ENCODE data around the gene TRIM28. TPM values are rescaled to one million over a fixed set of nuclear protein-coding genes. Genes with fewer than 3 reads are reported as not detected.

Gene TRIM28
- total RNA-seq, 1 donor from 2014 or later, result 329 TPM

GRCh38 chr19:58560007-58560887 is 16.4 kb downstream of the TRIM28 start:
- DNase-seq (ENCODE audit: low spot score), result no peak

- DNase-seq (ENCODE audit: low spot score), result no peak
These were observed 17.1 kb downstream of the TRIM28 start for GRCh38 chr19:58560921-58561320.

GRCh38 chr19:58561373-58562121 is 17.7 kb downstream of the TRIM28 start:
- DNase-seq (ENCODE audit: low spot score), result no peak

GRCh38 chr19:58562122-58563033 is 18.5 kb downstream of the TRIM28 start:
- no peak for DNase-seq (ENCODE audit: low spot score)

GRCh38 chr19:58563034-58563573 is 19.2 kb downstream of the TRIM28 start:
- no peak for DNase-seq (ENCODE audit: low spot score)

- no peak for DNase-seq (ENCODE audit: low spot score)
These were observed 20.0 kb downstream of the TRIM28 start for GRCh38 chr19:58563823-58564222.

- DNase-seq (ENCODE audit: low spot score), result no peak
These were observed 23.1 kb downstream of the TRIM28 start for GRCh38 chr19:58566989-58567388.

- no peak for DNase-seq (ENCODE audit: low spot score)
These were observed 24.7 kb downstream of the TRIM28 start for GRCh38 chr19:58568453-58569130.

GRCh38 chr19:58569191-58569942 is 25.5 kb downstream of the TRIM28 start:
- DNase-seq (ENCODE audit: low spot score), result no peak

- no peak for DNase-seq (ENCODE audit: low spot score)
These were observed 26.2 kb downstream of the TRIM28 start for GRCh38 chr19:58569943-58570670.

- DNase-seq (ENCODE audit: low spot score), result no peak
These were observed 27.1 kb downstream of the TRIM28 start for GRCh38 chr19:58570770-58571574.

- DNase-seq (ENCODE audit: low spot score), result no peak
These were observed 27.7 kb downstream of the TRIM28 start for GRCh38 chr19:58571575-58571947.

- no peak for DNase-seq (ENCODE audit: low spot score)
These were observed 28.4 kb downstream of the TRIM28 start for GRCh38 chr19:58572026-58572817.

GRCh38 chr19:58572818-58573657 is 29.2 kb downstream of the TRIM28 start, which contains the start of gene MZF1:
MZF1 (minus strand) TSS chr19:58573335; CDS start chr19:58571389, 1,946 bp downstream.
- peak; percentile 100 for DNase-seq (ENCODE audit: low spot score)

- no peak for DNase-seq (ENCODE audit: low spot score)
These were observed 29.8 kb downstream of the TRIM28 start for GRCh38 chr19:58573658-58574164.

GRCh38 chr19:58575183-58576041 is 31.5 kb downstream of the TRIM28 start:
- DNase-seq (ENCODE audit: low spot score), result peak; percentile 91

Measured in ureter (tissue), 1 donor.